ENCODE measurements around the gene MSRB1. TPM values are rescaled to one million over a fixed set of nuclear protein-coding genes. Genes with fewer than 3 reads are reported as not detected.

MSRB1 gene
- total and polyA plus RNA-seq, 7 donors = 17.8 to 136 (median 35.7) TPM

GRCh38 chr16:1936945-1937479, 6.0 kb downstream of the MSRB1 start:
- Histone ChIP-seq H3K4me3 (no peak overlapping the region), H3K27ac (no peak overlapping the region), H3K27me3 (peaks cover 0 to 11% (median 4%) of the 10 kb centered on the region in 3 donors), H3K4me1 (peaks cover 0 to 13% (median 9%) of the 10 kb centered on the region in 4 donors), H3K9me3 (no peaks in the 10 kb centered on the region), H3K36me3 (peaks cover 0 to 43% (median 27%) of the 10 kb centered on the region in 4 donors)
- WGBS, 2 donors = 89 to 94% methylated on average over 11 of the region's 11 CpGs
- intact Hi-C loops (cut with DNase I) = no loop called here
- no peak for DNase-seq
- TF ChIP-seq POLR2A (IDR thresholded peaks at IDR 0.05) (no peak), POLR2AphosphoS5 (IDR thresholded peaks at IDR 0.05) (no peak), CTCF (IDR thresholded peaks at IDR 0.05) (no peak)

- Histone ChIP-seq H3K9me3 (no peaks in the 10 kb centered on the region), H3K4me1 (peaks cover 0 to 12% (median 7%) of the 10 kb centered on the region in 4 donors), H3K27me3 (peaks cover 0 to 14% (median 5%) of the 10 kb centered on the region in 3 donors), H3K4me3 (no peak overlapping the region), H3K27ac (no peak overlapping the region), H3K36me3 (peaks cover 0 to 12% (median 5%) of the 10 kb centered on the region in 4 donors)
- TF ChIP-seq POLR2A (IDR thresholded peaks at IDR 0.05) (no peak), POLR2AphosphoS5 (IDR thresholded peaks at IDR 0.05) (peak in 1 of 4 donors; percentile 11), CTCF (IDR thresholded peaks at IDR 0.05) (no peak), EP300 (IDR thresholded peaks at IDR 0.05) (no peak)
- 78 to 85% methylated on average over 23 of the region's 23 CpGs for WGBS, 2 donors
- intact Hi-C loops (cut with DNase I) = no loop called here
- no peak for DNase-seq
Observed at GRCh38 chr16:1933097-1933661, 9.8 kb downstream of the MSRB1 start.

GRCh38 chr16:1932050-1933028, 10.7 kb downstream of the MSRB1 start:
- no peak for TF ChIP-seq EP300 (IDR thresholded peaks at IDR 0.05)
- no peak for TF ChIP-seq CTCF (IDR thresholded peaks at IDR 0.05)
- no peak for TF ChIP-seq POLR2A (IDR thresholded peaks at IDR 0.05)
- no peak for TF ChIP-seq POLR2AphosphoS5 (IDR thresholded peaks at IDR 0.05)
- no peak for DNase-seq
- Histone ChIP-seq H3K36me3 (peaks cover 0 to 4% (median 0%) of the 10 kb centered on the region in 4 donors), H3K4me1 (peaks cover 0 to 12% (median 7%) of the 10 kb centered on the region in 4 donors), H3K4me3 (no peak overlapping the region), H3K27ac (no peak overlapping the region), H3K9me3 (no peaks in the 10 kb centered on the region), H3K27me3 (peaks cover 0 to 14% (median 5%) of the 10 kb centered on the region in 3 donors)
- intact Hi-C loops (cut with DNase I) = no loop called here
- 68 to 82% methylated on average over 19 of the region's 19 CpGs for WGBS, 2 donors

GRCh38 chr16:1930338-1930720, 12.7 kb downstream of the MSRB1 start:
- H3K4me3 ChIP-seq = peak overlapping the region in 1 of 4 donors; percentile 82
- H3K9me3 ChIP-seq = no peaks in the 10 kb centered on the region
- peaks cover 0 to 14% (median 5%) of the 10 kb centered on the region in 3 donors for H3K27me3 ChIP-seq
- H3K4me1 ChIP-seq = peaks cover 0 to 12% (median 7%) of the 10 kb centered on the region in 4 donors
- no peaks in the 10 kb centered on the region for H3K36me3 ChIP-seq
- intact Hi-C loops (cut with DNase I) = loop anchor here (1.0 kb wide), 1 partner anchor 67 kb away; no protein-coding TSS in a partner anchor
- no peak for DNase-seq
- 85 to 86% methylated on average over 10 of the region's 10 CpGs for WGBS, 2 donors
- peak overlapping the region in 1 of 4 donors; percentile 93 for H3K27ac ChIP-seq
- no peak for TF ChIP-seq POLR2AphosphoS5 (IDR thresholded peaks at IDR 0.05)
- no peak for TF ChIP-seq CTCF (IDR thresholded peaks at IDR 0.05)
- TF ChIP-seq EP300 (IDR thresholded peaks at IDR 0.05) = no peak
- TF ChIP-seq POLR2A (IDR thresholded peaks at IDR 0.05) = no peak

Data from sigmoid colon (tissue), 7 donors.